C1 segment of cervical spinal cord (tissue), 14 donors: ENCODE measurements around the gene ZZZ3.
"Not testable (repeated sequence)": the region's sequence is repeated elsewhere in the genome, so short reads cannot be mapped to it uniquely, and the experiment has no call there.

Experiments
- DNase-seq, 14 donors: peaks; one replicate each; lab custom pipeline; 2025; lab: John Stamatoyannopoulos, UW

ZZZ3 gene

GRCh38 chr1:77682460-77683159, at the start of gene ZZZ3:
Gene ZZZ3, minus strand, starts transcription at chr1:77682658. Its CDS starts 49,304 bp downstream, at chr1:77633354.
- peak; percentile 59 to 95 (median 89) for DNase-seq

DNA sequence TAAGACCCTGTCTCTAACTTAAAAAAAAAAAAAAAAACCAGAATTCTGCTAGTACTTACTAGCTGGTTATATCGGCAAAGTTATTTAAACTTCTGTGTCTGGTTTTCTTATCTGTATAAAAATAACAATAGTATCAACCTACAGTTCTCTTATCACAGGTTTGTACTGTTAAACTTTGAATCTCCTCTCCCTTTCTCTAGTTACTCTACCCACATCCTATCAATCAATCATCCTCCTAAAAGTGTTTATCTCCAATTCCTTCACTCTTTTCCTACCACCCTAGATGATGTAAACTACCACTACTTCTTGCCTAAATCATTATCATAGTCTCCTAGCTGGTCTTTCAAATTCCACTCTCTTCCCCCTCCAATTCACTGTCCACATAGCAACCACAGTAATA, 49.6 kb upstream of the ZZZ3 start:
- no peak for DNase-seq

DNA sequence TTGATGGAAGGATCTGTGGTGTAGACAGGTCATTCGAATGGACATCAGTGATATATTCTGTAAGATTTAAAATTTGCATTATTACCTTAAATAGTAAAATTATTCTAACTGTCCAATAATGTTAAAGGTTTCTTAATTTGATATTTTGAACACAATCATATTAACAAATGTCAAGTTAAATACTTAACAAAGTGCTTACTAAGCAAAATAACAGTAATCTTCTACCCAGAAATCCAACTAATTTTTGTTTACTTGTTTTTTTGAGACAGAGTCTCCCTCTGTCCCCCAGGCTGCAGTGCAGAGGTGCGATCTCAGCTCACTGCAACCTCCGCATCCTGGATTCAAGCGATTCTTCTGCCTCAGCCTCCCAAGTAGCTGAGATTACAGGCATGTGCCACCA, 43.2 kb upstream of the ZZZ3 start:
- DNase-seq: no peak

DNA sequence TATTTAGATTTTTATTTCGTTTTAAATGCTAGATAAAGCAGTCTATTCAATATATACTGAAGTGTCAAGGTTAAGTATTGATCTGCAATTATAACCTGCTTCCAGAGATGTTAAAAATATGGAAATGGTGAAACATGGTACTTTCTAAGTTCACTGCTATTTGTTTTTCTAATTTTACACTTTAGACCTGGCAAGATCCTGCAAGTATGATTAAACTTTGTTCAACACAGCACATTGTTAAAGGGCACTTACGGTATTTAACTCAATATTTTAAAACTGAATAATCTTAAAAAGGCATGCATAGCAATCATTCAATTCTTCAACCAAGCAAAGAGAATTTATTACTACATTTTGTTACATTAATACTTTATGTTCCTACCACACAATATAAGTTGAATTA, 35.7 kb upstream of the ZZZ3 start:
- no peak for DNase-seq

DNA sequence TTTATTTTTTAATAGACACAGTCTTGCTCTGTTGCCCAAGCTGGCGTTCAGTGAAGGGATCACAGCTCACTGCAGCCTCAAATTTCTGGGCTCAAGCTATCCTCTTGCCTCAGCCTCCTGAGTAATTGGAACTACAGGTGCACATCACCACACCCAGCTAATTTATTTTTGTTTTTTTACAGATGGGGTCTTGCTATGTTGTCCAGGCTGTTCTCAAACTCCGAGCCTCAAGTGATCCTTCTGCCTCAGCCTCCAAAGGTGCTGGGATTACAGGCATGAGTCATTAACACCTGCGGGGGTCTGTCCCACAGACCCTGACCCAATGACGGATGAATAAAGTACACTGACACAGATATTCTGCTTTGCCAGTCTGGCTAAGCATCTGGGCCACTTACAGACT, 33.6 kb upstream of the ZZZ3 start:
- no peak for DNase-seq

DNA sequence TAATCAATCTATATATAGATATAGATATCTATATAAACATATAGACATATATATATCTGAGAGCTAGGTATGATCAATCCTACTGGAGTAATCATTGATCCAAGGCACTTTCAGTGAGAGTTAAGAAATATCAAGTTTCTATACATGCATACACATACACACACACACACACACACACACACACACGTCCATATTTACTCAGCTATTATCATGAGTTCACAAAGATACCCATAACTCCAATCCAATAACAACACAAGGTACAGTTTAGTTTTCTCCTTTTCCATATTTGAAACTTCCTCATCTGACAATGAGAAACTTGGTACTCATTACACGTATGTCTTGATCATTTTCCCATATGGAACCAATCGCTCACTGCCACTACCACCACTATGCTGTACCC, 27.3 kb upstream of the ZZZ3 start:
- no peak for DNase-seq

- no peak for DNase-seq
Observed at GRCh38 chr1:77706321-77706720, 23.9 kb upstream of the ZZZ3 start.

DNA sequence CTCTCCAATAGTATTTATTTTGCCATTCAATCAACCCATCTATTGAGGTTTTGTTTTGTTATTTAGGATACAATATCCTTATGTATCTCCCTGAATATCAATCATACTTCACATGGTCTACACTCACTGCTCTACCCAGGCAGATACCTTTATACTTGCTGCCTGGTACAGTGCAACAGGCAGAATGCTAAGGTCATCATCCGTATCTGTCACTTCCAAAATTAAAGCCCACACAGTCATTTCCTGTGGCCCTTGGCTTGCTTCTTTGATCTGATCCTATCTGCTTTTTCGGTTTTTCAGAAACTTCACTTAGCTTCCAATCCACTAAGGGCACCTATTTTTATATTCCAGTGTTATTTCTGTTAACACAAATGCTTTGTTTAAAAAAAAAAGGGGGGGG, 22.3 kb upstream of the ZZZ3 start:
- DNase-seq: no peak

GRCh38 chr1:77699673-77700072, 17.2 kb upstream of the ZZZ3 start:
- DNase-seq: not testable (repeated sequence)

- DNase-seq: no peak
Observed at GRCh38 chr1:77697441-77697840, 15.0 kb upstream of the ZZZ3 start.

DNA sequence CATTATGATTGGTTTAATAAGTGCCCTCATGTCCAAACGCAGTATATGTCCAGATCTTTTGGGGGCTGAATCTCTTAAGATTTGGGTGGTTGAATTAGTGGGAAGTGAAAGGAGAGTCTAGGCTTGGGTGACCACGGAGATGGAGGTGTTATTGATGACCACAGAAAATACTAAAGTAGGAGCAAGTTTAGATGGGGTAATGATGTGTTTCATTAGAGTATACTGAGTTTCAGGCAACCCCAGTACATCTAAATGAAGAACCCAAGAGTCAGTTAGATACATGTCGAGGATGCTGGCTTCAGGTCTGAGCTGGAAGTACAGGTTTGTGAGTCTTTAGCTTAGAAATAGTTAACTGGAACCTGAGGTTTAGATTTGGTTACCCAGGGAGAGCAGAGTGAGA, 6.5 kb upstream of the ZZZ3 start:
- DNase-seq: no peak

GRCh38 chr1:77687519-77687906, 5.1 kb upstream of the ZZZ3 start:
- DNase-seq: peak in 1 of 14 donors; percentile 6

GRCh38 chr1:77686796-77687518, 4.5 kb upstream of the ZZZ3 start:
- DNase-seq: no peak

- peak; percentile 59 to 97 (median 88) for DNase-seq
Observed at GRCh38 chr1:77683160-77684148, 996 bp upstream of the ZZZ3 start.

DNA sequence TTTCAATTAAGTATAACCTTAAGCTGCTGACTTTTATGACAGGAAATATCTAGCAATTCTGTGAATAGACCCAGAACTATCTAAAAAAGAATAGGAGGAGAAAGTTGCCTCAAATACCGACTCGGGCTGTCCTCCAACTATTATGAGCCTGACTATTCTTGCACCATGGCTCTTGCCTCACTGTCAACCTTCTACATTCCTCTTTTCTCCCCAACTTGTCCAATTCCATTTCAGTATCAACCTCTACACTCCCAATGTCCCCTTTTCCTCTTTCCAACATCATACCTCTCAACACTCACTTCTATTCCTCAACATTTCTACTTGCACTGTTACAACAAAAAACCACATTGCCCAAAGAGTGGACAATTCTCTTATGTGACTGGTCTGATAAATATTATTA, 2.3 kb downstream of the ZZZ3 start:
- DNase-seq: no peak

DNA sequence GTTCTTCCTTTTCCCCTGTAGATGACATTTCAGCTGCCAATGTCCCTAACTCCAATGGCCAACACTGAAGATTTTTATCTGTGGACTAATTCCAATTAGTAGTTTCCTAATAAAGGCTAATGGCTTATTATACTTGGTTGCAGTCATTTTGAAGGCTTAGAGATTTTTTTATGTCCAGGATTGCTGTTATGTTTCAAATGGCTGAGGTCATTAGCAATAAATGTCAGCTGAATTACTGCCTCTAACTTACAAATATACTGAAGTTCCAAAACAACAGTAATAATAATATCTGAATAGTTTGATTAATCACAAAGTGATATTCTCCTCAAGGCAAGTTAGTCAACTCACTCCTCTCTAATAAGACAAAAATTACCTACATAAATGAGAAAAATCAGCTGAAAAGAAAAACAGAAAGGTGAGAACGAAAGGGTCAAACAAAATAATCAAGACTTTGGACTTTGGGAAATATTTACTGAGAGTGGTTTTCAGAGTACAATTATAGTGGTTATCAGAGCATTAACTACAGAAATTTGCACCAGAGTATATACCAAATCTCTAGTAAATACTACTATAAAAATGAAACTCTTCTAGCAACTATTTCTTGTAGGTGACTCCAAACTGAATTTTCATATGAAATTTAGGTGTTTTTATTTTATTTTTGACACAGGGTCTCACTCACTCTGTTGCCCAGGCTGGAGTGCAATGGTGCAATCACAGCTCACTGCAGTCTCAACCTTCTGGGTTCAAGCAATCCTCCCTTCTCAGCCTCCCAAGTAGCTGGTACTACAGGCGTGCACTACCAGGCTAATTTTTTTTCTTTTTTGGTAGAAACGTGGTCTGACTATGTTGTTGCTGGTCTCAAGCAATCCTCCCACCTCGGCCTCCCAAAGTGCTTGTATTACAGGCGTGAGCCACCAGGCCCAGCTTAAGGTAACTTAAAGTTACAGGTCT, 3.5 kb downstream of the ZZZ3 start:
- DNase-seq: no peak

GRCh38 chr1:77674807-77675206, 7.7 kb downstream of the ZZZ3 start:
- DNase-seq: not testable (repeated sequence)

- DNase-seq: no peak
Observed at GRCh38 chr1:77673716-77674355, 8.6 kb downstream of the ZZZ3 start.

- DNase-seq: no peak
Observed at GRCh38 chr1:77673030-77673429, 9.4 kb downstream of the ZZZ3 start.

- DNase-seq: no peak
Observed at GRCh38 chr1:77672374-77672773, 10.1 kb downstream of the ZZZ3 start.
